SK-N-SH (cell line): ENCODE data around the gene SMOC1. TPM values are rescaled to one million over a fixed set of nuclear protein-coding genes. Genes with fewer than 3 reads are reported as not detected.

Experiments
- CTCF ChIA-PET: fragments of 300-600, 350-600 bp; formaldehyde crosslinking; extraction: SDS; loops from one replicate; lab custom pipeline; 2021; lab: Yijun Ruan, JAX
- POLR2A ChIA-PET: fragments of 350-600 bp; sonication (Branson Sonifier 250); formaldehyde crosslinking; extraction: SDS; loops from one replicate; lab custom pipeline; 2020; ENCODE audit warnings: antibody characterized with exemption, inconsistent platforms; lab: Yijun Ruan, JAX
- DNase-seq: peaks from one replicate; pipeline ENCODE4 v3.0.0; 2012
- H2AFZ ChIP-seq: fragments of 200-600 bp; sonication (generic); 2 replicates; pipeline ENCODE4 v1.8.1; 2016; ENCODE audit warnings: antibody characterized with exemption, mild to moderate bottlenecking, low read depth
- H3F3A ChIP-seq: fragments of 200-600 bp; sonication (generic); replicated peaks from 2 replicates; pipeline ENCODE3; 2016; ENCODE audit warnings: antibody characterized with exemption, mild to moderate bottlenecking; ENCODE audit not compliant: insufficient read depth
- H3K27ac ChIP-seq, 2 experiments: fragments of 200-500 bp in 1 of 2; fragments of 200-600 bp in 1 of 2; sonication (Bioruptor generic) in 1 of 2; sonication (generic), shearing (Covaris generic) in 1 of 2; 2 replicates each; pipeline versions ENCODE4 v1.5.1 to v1.6.1; 2014 to 2016; ENCODE audit warnings: low read depth in 2 of 2, inconsistent platforms in 1 of 2, low read length in 1 of 2, mild to moderate bottlenecking in 1 of 2, mixed read lengths in 1 of 2
- H3K27me3 ChIP-seq: fragments of 200-600 bp; sonication (generic), shearing (Covaris generic); 2 replicates; pipeline ENCODE4 v1.6.1; 2016; ENCODE audit warnings: mixed run types; ENCODE audit not compliant: insufficient read depth
- H3K36me3 ChIP-seq, 2 experiments: fragments of 200-500 bp in 1 of 2; fragments of 200-600 bp in 1 of 2; sonication (Bioruptor generic) in 1 of 2; sonication (generic) in 1 of 2; replicated peaks in 1 of 2; 2 replicates each; pipeline versions ENCODE3 to v1.5.1; 2014 to 2016; ENCODE audit warnings: low read length in 1 of 2, mild to moderate bottlenecking in 1 of 2; ENCODE audit not compliant: insufficient read depth in 2 of 2, control insufficient read depth in 1 of 2
- H3K4me1 ChIP-seq, 2 experiments: fragments of 200-500 bp in 1 of 2; fragments of 200-600 bp in 1 of 2; sonication (Bioruptor generic) in 1 of 2; sonication (generic), shearing (Covaris generic) in 1 of 2; 2 replicates each; pipeline versions ENCODE4 v1.5.1 to v1.6.1; 2014 to 2016; ENCODE audit warnings: low read depth in 1 of 2, low read length in 1 of 2, mixed run types in 1 of 2; ENCODE audit not compliant: insufficient read depth in 2 of 2, control insufficient read depth in 1 of 2
- H3K4me2 ChIP-seq: fragments of 200-600 bp; sonication (generic), shearing (Covaris generic); 2 replicates; pipeline ENCODE4 v1.6.1; 2017; ENCODE audit warnings: mixed run types
- H3K4me3 ChIP-seq, 2 experiments: fragments of 200-500 bp in 1 of 2; fragments of 200-600 bp in 1 of 2; sonication (Bioruptor generic) in 1 of 2; sonication (generic), shearing (Covaris generic) in 1 of 2; 2 replicates each; pipeline versions ENCODE4 v1.5.1 to v1.8.1; 2014 to 2016; ENCODE audit warnings: low read depth in 2 of 2, inconsistent platforms in 1 of 2, low read length in 1 of 2, mild to moderate bottlenecking in 1 of 2, mixed read lengths in 1 of 2, moderate library complexity in 1 of 2
- H3K79me2 ChIP-seq: fragments of 200-600 bp; sonication (generic); 2 replicates; pipeline ENCODE4 v1.8.1; 2017; ENCODE audit warnings: mild to moderate bottlenecking; ENCODE audit not compliant: insufficient read depth
- H3K9ac ChIP-seq: fragments of 200-600 bp; sonication (generic); 2 replicates; pipeline ENCODE4 v1.6.1; 2017; ENCODE audit warnings: mixed run types
- H3K9me2 ChIP-seq: fragments of 200-600 bp; sonication (generic); 2 replicates; pipeline ENCODE4 v1.6.1; 2017; ENCODE audit warnings: mixed run types
- H3K9me3 ChIP-seq: fragments of 200-600 bp; sonication (generic); 2 replicates; pipeline ENCODE4 v1.6.1; 2017; ENCODE audit warnings: mixed run types, mild to moderate bottlenecking, moderate library complexity
- H4K20me1 ChIP-seq: fragments of 200-600 bp; sonication (generic); 2 replicates; pipeline ENCODE4 v1.6.1; 2017; ENCODE audit warnings: mild to moderate bottlenecking, mixed run types; ENCODE audit not compliant: insufficient read depth
- CTCF ChIP-seq: fragments of 200-600 bp; sonication (generic); IDR thresholded peaks from 2 replicates; pipeline ENCODE4 v1.6.1; 2017; ENCODE audit warnings: antibody characterized with exemption, mild to moderate bottlenecking, moderate library complexity
- EP300 ChIP-seq, 2 experiments: IDR thresholded peaks; 2 replicates each; pipeline versions ENCODE4 v1.4.0 to v1.6.1; 2012; ENCODE audit warnings: borderline replicate concordance in 1 of 2, low read depth in 1 of 2, low read length in 1 of 2
- FOSL2 ChIP-seq: IDR thresholded peaks from 2 replicates; pipeline ENCODE4 v1.4.0; 2012; ENCODE audit warnings: low read depth, mild to moderate bottlenecking, moderate library complexity, borderline replicate concordance
- FOXM1 ChIP-seq: IDR thresholded peaks from 2 replicates; pipeline ENCODE4 v1.4.0; 2012; ENCODE audit warnings: low read depth, mild to moderate bottlenecking
- MEF2A ChIP-seq: IDR thresholded peaks from 2 replicates; pipeline ENCODE4 v1.4.0; 2012; ENCODE audit warnings: low read depth, borderline replicate concordance
- MXI1 ChIP-seq: IDR thresholded peaks from 2 replicates; pipeline ENCODE4 v1.6.1; 2012; ENCODE audit warnings: mild to moderate bottlenecking, low read depth, low read length, improper control_type of control experiment
- NFIC ChIP-seq: IDR thresholded peaks from 2 replicates; pipeline ENCODE4 v1.4.0; 2012; ENCODE audit warnings: borderline replicate concordance
- NRF1 ChIP-seq: IDR thresholded peaks from 2 replicates; pipeline ENCODE4 v1.6.1; 2012; ENCODE audit warnings: low read depth, mild to moderate bottlenecking, low read length
- PBX3 ChIP-seq: IDR thresholded peaks from 2 replicates; pipeline ENCODE4; 2012
- REST ChIP-seq: IDR thresholded peaks from 2 replicates; pipeline ENCODE4 v1.6.1; 2012; ENCODE audit warnings: mild to moderate bottlenecking, low read depth, low read length, moderate library complexity
- RFX5 ChIP-seq: IDR thresholded peaks from 2 replicates; pipeline ENCODE4 v1.6.1; 2012; ENCODE audit warnings: mild to moderate bottlenecking, improper control_type of control experiment, low read length
- TCF12 ChIP-seq: IDR thresholded peaks from 2 replicates; pipeline ENCODE4 v1.4.0; 2012
- TEAD4 ChIP-seq: IDR thresholded peaks from 2 replicates; pipeline ENCODE4 v1.4.0; 2012; ENCODE audit warnings: mild to moderate bottlenecking, borderline replicate concordance; ENCODE audit not compliant: insufficient read depth
- USF2 ChIP-seq: fragments of 150-350 bp; IDR thresholded peaks from 2 replicates; pipeline ENCODE4 v1.6.1; 2017; ENCODE audit warnings: antibody characterized with exemption, low read length, low read depth, borderline replicate concordance
- YY1 ChIP-seq: IDR thresholded peaks from 2 replicates; pipeline ENCODE4 v1.4.0; 2012; ENCODE audit warnings: low read depth, mild to moderate bottlenecking
- ZBTB33 ChIP-seq: IDR thresholded peaks from 2 replicates; pipeline ENCODE4 v1.4.0; 2012; ENCODE audit warnings: low read depth, borderline replicate concordance
- WGBS: methylation state at CpG from one replicate; pipeline ENCODE4 v1.1.6; 2017; ENCODE audit warnings: low lambda C conversion rate; 5-methylcytosine and 5-hydroxymethylcytosine counted together
- polyA plus RNA-seq, 3 experiments: library from polyadenylated mRNA; depleted of rRNA; stranded (reverse); fragments of >200 nt; gene quantifications; 2 replicates each; pipeline ENCODE4 v1.2.3, GENCODE V29; 2012

SMOC1 gene
- polyA plus RNA-seq, 1 of the 3 experiments (the other 2 are of a cell fraction) = not detected

- Histone ChIP-seq H3F3A (no peaks in the 10 kb centered on the region), H3K27ac (no peak overlapping the region), H3K9ac (no peak overlapping the region), H4K20me1 (no peaks in the 10 kb centered on the region), H3K9me2 (no peaks in the 10 kb centered on the region), H3K79me2 (no peaks in the 10 kb centered on the region), H3K4me1 (peaks cover 0 to 5% of the 10 kb centered on the region in 2 experiments; a peak in 1 of 4 replicates), H3K27me3 (no peaks in the 10 kb centered on the region), H3K4me3 (no peak overlapping the region), H2AFZ (no peak overlapping the region), H3K36me3 (no peaks in the 10 kb centered on the region), H3K9me3 (no peaks in the 10 kb centered on the region), H3K4me2 (no peak overlapping the region)
- ChIA-PET CTCF (interaction anchor here (0.8 to 1.6 kb wide), 4 partner anchors 12 to 100 kb away, joined by 3 to 7 read pairs (median 3); no protein-coding TSS in a partner anchor), POLR2A (no interaction called here)
- DNase-seq = no peak
- TF ChIP-seq MXI1 (no peak), TCF12 (no peak), TEAD4 (no peak)
- 29% methylated on average over 6 of the region's 6 CpGs for WGBS
Observed at GRCh38 chr14:69928111-69928523, 48.9 kb downstream of the SMOC1 start.

GRCh38 chr14:69930780-69931379 lies 51.7 kb downstream of the SMOC1 start:
- H3K79me2 ChIP-seq = no peaks in the 10 kb centered on the region
- DNase-seq = no peak
- POLR2A ChIA-PET = no interaction called here
- H4K20me1 ChIP-seq = no peaks in the 10 kb centered on the region
- H3K27ac ChIP-seq = no peak overlapping the region
- no peak overlapping the region for H3K9ac ChIP-seq
- no peaks in the 10 kb centered on the region for H3K9me3 ChIP-seq
- H3K36me3 ChIP-seq = no peaks in the 10 kb centered on the region
- H2AFZ ChIP-seq = no peak overlapping the region
- peaks cover 0 to 5% of the 10 kb centered on the region in 2 experiments; a peak in 1 of 4 replicates for H3K4me1 ChIP-seq
- no peak overlapping the region for H3K4me3 ChIP-seq
- H3F3A ChIP-seq = no peaks in the 10 kb centered on the region
- H3K4me2 ChIP-seq = no peak overlapping the region
- H3K27me3 ChIP-seq = no peaks in the 10 kb centered on the region
- CTCF ChIA-PET = interaction anchor here (1.2 to 2.4 kb wide), 4 partner anchors 10 to 114 kb away, joined by 3 to 13 read pairs (median 3); no protein-coding TSS in a partner anchor
- WGBS = 41% methylated on average over 11 of the region's 11 CpGs
- no peaks in the 10 kb centered on the region for H3K9me2 ChIP-seq
- TF ChIP-seq MEF2A = no peak
- TF ChIP-seq USF2 = no peak
- no peak for TF ChIP-seq FOSL2
- no peak for TF ChIP-seq REST
- no peak for TF ChIP-seq PBX3
- no peak for TF ChIP-seq TEAD4
- TF ChIP-seq EP300 (IDR thresholded peaks at IDR 0.05; ENCODE audit: borderline replicate concordance in 1 of 2, low read depth in 1 of 2, low read length in 1 of 2) = no peak
- no peak for TF ChIP-seq RFX5
- no peak for TF ChIP-seq FOXM1
- TF ChIP-seq CTCF = no peak
- no peak for TF ChIP-seq ZBTB33
- TF ChIP-seq MXI1 = no peak
- no peak for TF ChIP-seq YY1
- TF ChIP-seq NRF1 = no peak
- no peak for TF ChIP-seq NFIC
